ENCODE data around the gene MPRIP. TPM values are rescaled to one million over a fixed set of nuclear protein-coding genes. Genes with fewer than 3 reads are reported as not detected.

MPRIP gene
- total RNA-seq, 1 experiment from 2014 or later = 258 TPM

- ChIA-PET POLR2A (no interaction called here), RAD21 (ENCODE audit: low non-redundant PET in 1 of 2, low total read pairs in 2 of 2, uncharacterized antibody in 2 of 2, unreplicated experiment in 2 of 2) (no interaction called here), CTCF (no interaction called here)
- Histone ChIP-seq H4K20me1 (ENCODE audit: insufficient read depth) (no peaks in the 10 kb centered on the region; the same call in 1 of the 2 replicates), H2AFZ (ENCODE audit: low read depth, low read length, poor library complexity, severe bottlenecking) (no peak overlapping the region), H3K79me2 (ENCODE audit: insufficient read depth, low read length) (no peaks in the 10 kb centered on the region), H3K9me2 (ENCODE audit: insufficient read depth) (no peaks in the 10 kb centered on the region), H3K4me2 (ENCODE audit: low read length) (no peak overlapping the region), H3K9me3 (ENCODE audit: control insufficient read depth in 1 of 2, insufficient read depth in 1 of 2, low read depth in 1 of 2, low read length in 2 of 2) (no peaks in the 10 kb centered on the region), H3K4me1 (ENCODE audit: control insufficient read depth in 1 of 2, insufficient read depth in 2 of 2, low read length in 2 of 2) (no peaks in the 10 kb centered on the region; a peak in 1 of 4 replicates), H3K4me3 (replicated peaks in 1 of 2; ENCODE audit: low read depth in 1 of 2, low read length in 2 of 2) (no peak overlapping the region), H3K9ac (ENCODE audit: low read length) (no peak overlapping the region), H3K27ac (ENCODE audit: low read depth, low read length) (no peak overlapping the region), H3K27me3 (ENCODE audit: insufficient read depth, low read length) (no peaks in the 10 kb centered on the region), H3K36me3 (ENCODE audit: control insufficient read depth in 1 of 2, insufficient read depth in 2 of 2, low read length in 2 of 2) (peaks cover 34% of the 10 kb centered on the region in 2 experiments)
- no peak for DNase-seq (ENCODE audit: low read depth, low spot score)
- BruUV-seq (replicated peaks) = no TSS peak
- no peak for ATAC-seq
- intact Hi-C loops (cut with micrococcal nuclease) = no loop called here
- TF ChIP-seq TCF7L2 (IDR thresholded peaks at IDR 0.05; ENCODE audit: borderline replicate concordance, extremely low read depth, insufficient read depth, insufficient read length) = no peak
- TF ChIP-seq SIN3A (IDR thresholded peaks at IDR 0.05; ENCODE audit: low read depth) = no peak
- TF ChIP-seq CEBPB (IDR thresholded peaks at IDR 0.05; ENCODE audit: low read depth) = no peak
These were observed 101.2 kb downstream of the MPRIP start for GRCh38 chr17:17143501-17143900.

- RAD21 ChIA-PET (ENCODE audit: low non-redundant PET in 1 of 2, low total read pairs in 2 of 2, uncharacterized antibody in 2 of 2, unreplicated experiment in 2 of 2) = no interaction called here
- CTCF ChIA-PET = no interaction called here
- BruUV-seq (replicated peaks) = no TSS peak
- Histone ChIP-seq H4K20me1 (ENCODE audit: insufficient read depth) (no peaks in the 10 kb centered on the region; the same call in 1 of the 2 replicates), H3K9me2 (ENCODE audit: insufficient read depth) (no peaks in the 10 kb centered on the region), H2AFZ (ENCODE audit: low read depth, low read length, poor library complexity, severe bottlenecking) (no peak overlapping the region), H3K27ac (ENCODE audit: low read depth, low read length) (no peak overlapping the region), H3K36me3 (ENCODE audit: control insufficient read depth in 1 of 2, insufficient read depth in 2 of 2, low read length in 2 of 2) (peaks cover 29 to 32% of the 10 kb centered on the region in 2 experiments), H3K4me3 (replicated peaks in 1 of 2; ENCODE audit: low read depth in 1 of 2, low read length in 2 of 2) (no peak overlapping the region), H3K27me3 (ENCODE audit: insufficient read depth, low read length) (no peaks in the 10 kb centered on the region), H3K4me2 (ENCODE audit: low read length) (no peak overlapping the region), H3K9ac (ENCODE audit: low read length) (no peak overlapping the region), H3K9me3 (ENCODE audit: control insufficient read depth in 1 of 2, insufficient read depth in 1 of 2, low read depth in 1 of 2, low read length in 2 of 2) (no peaks in the 10 kb centered on the region), H3K79me2 (ENCODE audit: insufficient read depth, low read length) (peaks cover 3% of the 10 kb centered on the region; the same call in 1 of the 2 replicates), H3K4me1 (ENCODE audit: control insufficient read depth in 1 of 2, insufficient read depth in 2 of 2, low read length in 2 of 2) (no peaks in the 10 kb centered on the region; a peak in 1 of 4 replicates)
- POLR2A ChIA-PET = no interaction called here
- intact Hi-C loops (cut with micrococcal nuclease) = no loop called here
- no peak for DNase-seq (ENCODE audit: low read depth, low spot score)
- no peak for ATAC-seq
- TF ChIP-seq CTCF (IDR thresholded peaks at IDR 0.05 in 2 of 3, conservative IDR thresholded peaks at IDR 0.05 in 1 of 3; ENCODE audit: borderline replicate concordance in 1 of 3, insufficient read depth in 1 of 3, low read depth in 2 of 3, low read length in 2 of 3) (no peak), ELF1 (IDR thresholded peaks at IDR 0.05; ENCODE audit: borderline replicate concordance, low read depth) (no peak), TCF7L2 (IDR thresholded peaks at IDR 0.05; ENCODE audit: borderline replicate concordance, extremely low read depth, insufficient read depth, insufficient read length) (no peak), ZFX (IDR thresholded peaks at IDR 0.05) (no peak), POLR2AphosphoS5 (IDR thresholded peaks at IDR 0.05; ENCODE audit: low read depth, low read length) (no peak), SP1 (IDR thresholded peaks at IDR 0.05; ENCODE audit: low read depth) (no peak), ZNF274 (IDR thresholded peaks at IDR 0.05; ENCODE audit: low read depth, low read length) (no peak), JUND (IDR thresholded peaks at IDR 0.05) (no peak), REST (IDR thresholded peaks at IDR 0.05; ENCODE audit: low read depth) (no peak), FOSL1 (IDR thresholded peaks at IDR 0.05; ENCODE audit: low read depth) (no peak), CBX3 (IDR thresholded peaks at IDR 0.05; ENCODE audit: low read depth) (no peak), ZBTB33 (IDR thresholded peaks at IDR 0.05; ENCODE audit: extremely low read depth, insufficient replicate concordance, low read length) (no peak)
These were observed 101.8 kb downstream of the MPRIP start for GRCh38 chr17:17144061-17144460.
